GM19468 (cell line): ENCODE results near the gene DEDD.
"Not testable (repeated sequence)": the region's sequence is repeated elsewhere in the genome, so short reads cannot be mapped to it uniquely, and the experiment has no call there.

Experiments
- ATAC-seq: cut with Tn5 transposase; IDR thresholded peaks from one replicate; pipeline ENCODE4 v1.9.1; 2021; ENCODE audit warnings: mild to moderate bottlenecking, moderate library complexity, moderate number of reproducible peaks; ENCODE audit not compliant: unreplicated experiment; ENCODE audit errors: extremely low read depth

The DEDD gene

GRCh38 chr1:161130266-161130665 is 2.2 kb downstream of the DEDD start:
- no peak for ATAC-seq

DNA sequence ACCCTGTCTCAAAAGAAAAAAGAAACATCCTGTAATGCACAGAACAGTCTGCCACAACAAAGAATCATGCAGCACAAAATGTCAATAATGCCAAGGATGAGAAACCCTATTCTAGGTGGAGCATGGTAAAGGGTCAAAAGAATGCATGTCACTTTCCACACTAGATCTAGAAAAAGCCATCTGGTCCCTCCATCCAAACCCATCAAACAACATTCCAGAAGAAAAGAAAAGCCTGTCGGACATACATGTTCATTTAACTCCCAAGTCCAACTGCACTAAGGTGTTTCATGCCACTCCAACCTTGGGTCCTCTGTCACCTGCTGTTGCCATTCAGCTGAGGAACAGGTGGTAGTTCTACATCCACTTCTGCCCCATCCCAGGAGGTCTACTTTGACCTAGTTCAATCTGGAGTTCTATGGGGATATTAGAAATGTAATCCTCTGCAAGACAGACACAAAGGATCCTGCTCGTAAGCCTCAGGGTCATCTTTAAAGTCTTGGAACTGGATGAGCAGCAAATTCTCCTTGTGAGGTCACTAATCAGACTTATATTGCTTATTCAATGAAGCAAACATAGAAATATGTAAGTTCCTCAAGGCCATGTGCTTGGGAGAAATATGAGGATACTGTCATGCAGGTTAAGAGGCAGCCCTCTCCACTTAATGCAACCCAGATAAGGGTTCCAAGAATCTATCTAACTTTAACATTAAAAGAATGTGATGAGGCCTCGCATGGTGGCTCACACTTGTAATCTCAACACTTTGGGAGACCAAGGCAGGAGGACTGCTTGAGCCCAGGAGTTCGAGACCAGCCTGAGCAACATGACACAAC is 3.7 kb downstream of the DEDD start:
- ATAC-seq = no peak

DNA sequence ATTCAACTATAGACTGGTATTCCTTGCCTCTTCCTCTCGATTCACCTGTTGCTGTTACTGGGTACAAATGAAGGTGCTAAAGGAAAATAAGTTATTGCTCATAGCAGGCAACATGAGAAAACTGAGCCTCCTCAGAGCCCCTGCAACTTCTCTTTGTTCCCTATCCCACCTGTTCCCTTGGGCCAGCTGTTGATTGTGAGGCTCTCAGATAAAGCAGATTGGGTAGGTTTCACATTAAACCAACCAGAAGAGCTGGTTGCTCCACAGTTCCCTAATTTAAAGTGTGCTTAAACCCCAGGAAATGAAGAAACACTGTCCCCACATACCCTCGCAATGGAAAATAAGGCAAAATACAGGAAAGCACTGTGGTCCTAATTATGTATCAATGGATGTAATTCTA is 4.8 kb downstream of the DEDD start:
- ATAC-seq = no peak

GRCh38 chr1:161122967-161123366 is 9.5 kb downstream of the DEDD start:
- no peak for ATAC-seq

DNA sequence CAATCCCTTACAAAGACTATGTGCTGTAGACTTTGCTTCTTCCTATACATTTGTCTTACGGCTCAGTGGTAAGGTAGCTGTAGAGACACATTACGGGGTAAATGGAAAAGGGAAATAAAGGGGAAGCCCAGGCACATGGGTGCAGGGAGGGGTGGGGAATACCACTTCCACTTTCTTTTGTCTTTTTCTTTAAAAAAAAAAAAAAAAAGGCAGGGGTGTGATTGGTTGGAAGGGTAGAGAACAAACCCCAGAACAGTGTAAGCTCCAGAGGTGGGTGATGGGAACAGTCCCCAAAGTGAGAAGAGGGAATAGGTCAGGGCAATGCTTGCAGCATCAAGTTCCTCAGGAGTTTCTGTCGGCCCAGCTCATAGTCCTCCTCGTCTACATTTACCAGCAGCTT is 10.6 kb downstream of the DEDD start:
- ATAC-seq = no peak

- no peak for ATAC-seq
Measured at GRCh38 chr1:161121042-161121650, 11.3 kb downstream of the DEDD start.

- ATAC-seq = peak; percentile 22
Measured at GRCh38 chr1:161119092-161119903, 13.2 kb downstream of the DEDD start.

DNA sequence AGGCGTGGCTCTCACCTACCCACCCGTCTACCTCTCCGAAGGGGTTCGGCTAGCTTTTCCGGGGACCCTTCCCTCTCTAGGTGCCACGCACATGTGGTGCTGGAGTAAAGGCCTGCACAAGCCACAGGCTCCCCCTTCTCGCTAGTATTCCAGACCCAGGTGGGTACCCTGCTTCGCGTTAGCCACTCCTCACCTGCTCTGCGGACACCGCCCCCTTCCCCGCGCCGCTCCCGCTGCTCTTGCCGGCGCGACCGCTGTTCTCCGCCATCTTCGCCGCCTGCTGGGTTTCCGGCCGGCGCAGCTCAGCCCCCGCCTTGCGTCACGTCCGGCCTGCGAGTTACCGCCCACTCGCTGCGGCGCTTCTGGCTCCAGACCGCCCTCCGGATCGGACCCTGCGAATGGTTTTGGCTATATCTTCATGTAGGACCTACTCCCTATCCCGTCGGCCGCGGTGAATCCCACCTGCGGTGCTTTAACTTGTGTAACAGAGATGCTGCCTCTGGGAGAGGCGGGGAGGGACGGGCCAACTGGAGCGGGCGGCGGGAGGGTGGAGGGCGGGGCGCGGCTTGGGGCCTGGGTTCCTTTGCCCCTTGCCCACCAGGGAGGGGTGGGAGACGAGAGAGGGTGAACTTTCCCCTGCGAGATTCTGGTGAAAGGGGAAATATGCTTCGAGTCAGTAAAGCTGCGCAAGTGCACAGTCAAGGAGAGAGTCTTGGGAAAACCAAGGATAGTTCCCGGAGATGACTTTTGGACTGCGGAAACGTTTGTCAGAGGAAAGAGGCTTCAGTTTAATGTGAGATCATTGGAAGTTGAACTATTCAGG is 14.5 kb downstream of the DEDD start, which contains the start of the genes NIT1 and PFDN2:
Gene NIT1 (plus strand): TSS at position 347 of the 823 bp plus-strand sequence. CDS start 72 bp downstream, at position 419.
Gene PFDN2 (minus strand): TSS at position 279 of the 823 bp plus-strand sequence. CDS start 11 bp downstream, at position 268.
- ATAC-seq = no peak

- ATAC-seq = not testable (repeated sequence)
Measured at GRCh38 chr1:161115961-161116360, 16.5 kb downstream of the DEDD start.

- ATAC-seq = no peak
Measured at GRCh38 chr1:161115132-161115711, 17.2 kb downstream of the DEDD start.

DNA sequence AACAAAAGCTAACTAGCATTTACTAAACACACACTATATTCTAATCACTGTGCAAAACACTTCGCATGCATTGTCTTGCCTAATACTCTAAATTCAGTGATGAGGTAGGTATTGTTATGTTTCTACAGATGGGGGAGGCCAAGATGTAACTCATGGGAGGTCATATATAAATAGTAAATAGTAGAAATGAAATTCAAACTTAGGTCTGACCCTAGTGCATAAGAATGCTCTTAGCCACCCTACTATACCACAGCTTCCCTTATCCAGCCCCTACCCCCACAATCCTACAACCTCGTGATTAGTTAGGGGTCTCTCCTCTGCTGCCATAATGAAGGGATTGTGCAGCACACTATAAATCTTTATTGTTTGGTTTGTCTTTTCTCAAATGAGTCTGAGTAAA is 17.9 kb downstream of the DEDD start:
- ATAC-seq = no peak

DNA sequence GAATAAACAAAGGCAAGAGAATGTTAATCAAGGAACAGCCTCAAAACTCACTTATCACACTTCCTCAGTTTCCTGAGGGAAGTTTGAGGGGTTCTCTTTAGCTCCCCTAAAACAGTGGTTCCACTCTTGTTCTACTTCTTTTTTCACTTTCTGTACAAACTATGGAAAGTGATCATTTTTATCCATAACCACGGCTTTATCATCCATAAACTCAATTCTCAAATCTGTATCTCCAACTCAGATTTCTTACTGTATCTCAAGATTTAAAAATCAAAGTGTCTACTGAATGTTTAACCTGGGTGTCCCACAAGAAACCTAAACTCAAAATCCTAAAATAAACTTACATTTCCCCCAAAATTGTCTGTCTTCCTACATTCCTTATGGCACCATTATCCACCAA is 18.6 kb downstream of the DEDD start:
- no peak for ATAC-seq

DNA sequence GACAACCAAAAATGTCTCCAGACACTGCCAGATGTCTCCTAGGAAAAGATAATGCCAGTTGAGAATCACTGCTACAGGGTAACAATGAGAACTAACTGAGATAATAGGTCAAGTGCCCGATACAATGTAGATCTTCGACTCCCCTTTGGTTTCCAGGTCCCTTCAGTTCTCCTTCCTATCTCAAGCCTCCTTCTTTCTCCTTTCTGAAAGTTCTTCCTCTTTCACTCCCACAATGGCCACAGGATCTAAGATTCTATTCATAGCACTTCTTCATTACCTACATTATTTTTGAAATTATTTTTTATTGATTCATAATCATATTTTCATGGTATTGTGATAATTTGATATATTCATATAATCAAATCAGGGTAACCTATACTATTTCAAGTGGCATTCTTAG is 20.9 kb downstream of the DEDD start:
- ATAC-seq = no peak

- no peak for ATAC-seq
Measured at GRCh38 chr1:161111117-161111516, 21.4 kb downstream of the DEDD start.

- ATAC-seq = no peak
Measured at GRCh38 chr1:161106431-161106830, 26.0 kb downstream of the DEDD start.

GRCh38 chr1:161100556-161100955 is 31.9 kb downstream of the DEDD start:
- no peak for ATAC-seq

GRCh38 chr1:161099090-161099802 is 33.2 kb downstream of the DEDD start:
- ATAC-seq = no peak

GRCh38 chr1:161098210-161099068 is 34.0 kb downstream of the DEDD start, which contains the start of gene KLHDC9:
TSS of gene KLHDC9 (plus strand) at chr1:161098361. CDS start at chr1:161098536, 175 bp downstream.
- ATAC-seq = peak; percentile 63
